Brain microvascular endothelial cell (primary cell): ENCODE data around the gene SH3GL3.

Source experiments
- DNase-seq: peaks from one replicate; pipeline ENCODE4 v3.0.0-alpha.2; 2020
- H3K27ac ChIP-seq: fragments of 250-450 bp; sonication (Bioruptor Pico); 2 replicates; pipeline ENCODE4 v1.5.1; 2020; ENCODE audit warnings: mild to moderate bottlenecking, moderate library complexity
- H3K27me3 ChIP-seq: fragments of 250-450 bp; sonication (Bioruptor Pico); replicated peaks from 2 replicates; pipeline ENCODE4 v1.5.1; 2020; ENCODE audit warnings: mild to moderate bottlenecking
- H3K36me3 ChIP-seq: fragments of 250-450 bp; sonication (Bioruptor Pico); replicated peaks from 2 replicates; pipeline ENCODE4 v1.5.1; 2020; ENCODE audit warnings: mild to moderate bottlenecking
- H3K4me3 ChIP-seq: 2 replicates; pipeline ENCODE4 v1.5.1; 2011; ENCODE audit warnings: low read depth, mild to moderate bottlenecking, control low read depth, low read length, moderate library complexity
- in situ Hi-C: cut with HindIII; loops from 2 replicates; pipeline ENCODE4 v1.10.0; 2017; ENCODE audit warnings: low sequenced_read_pairs, low pct_ligation_motif_present
- TF ChIP-seq, protein P1 (sequence below): IDR thresholded peaks from 2 replicates; pipeline ENCODE4 v1.5.1; 2011; ENCODE audit warnings: low read depth, mild to moderate bottlenecking, moderate library complexity, low read length, control low read depth, inconsistent platforms; ENCODE audit errors: missing control alignments

The SH3GL3 gene

DNA sequence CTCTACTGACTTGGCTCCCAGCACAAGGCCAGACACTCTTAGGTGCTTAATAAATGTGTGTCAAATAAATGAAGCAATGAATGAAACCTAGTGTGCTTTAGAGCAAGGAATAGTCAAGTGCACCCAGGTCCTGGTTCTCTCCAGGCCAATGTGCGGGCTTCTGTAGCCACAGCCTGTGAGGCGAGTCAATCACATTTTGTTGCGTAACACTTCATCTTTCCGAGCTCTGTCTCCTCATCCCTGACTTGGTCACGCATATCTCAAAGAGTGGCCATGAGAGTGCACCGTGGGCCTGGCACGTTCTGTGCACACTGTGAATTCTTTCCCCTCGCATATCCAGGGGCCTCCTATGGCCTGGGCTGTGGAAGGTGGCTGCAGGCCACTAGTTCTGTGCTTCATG, 11.4 kb upstream of the SH3GL3 start:
- Histone ChIP-seq H3K4me3 (no peak overlapping the region), H3K36me3 (no peaks in the 10 kb centered on the region), H3K27ac (no peak overlapping the region), H3K27me3 (no peaks in the 10 kb centered on the region)
- no peak for DNase-seq
- in situ Hi-C loops: no loop called here
- TF ChIP-seq, protein P1, sequence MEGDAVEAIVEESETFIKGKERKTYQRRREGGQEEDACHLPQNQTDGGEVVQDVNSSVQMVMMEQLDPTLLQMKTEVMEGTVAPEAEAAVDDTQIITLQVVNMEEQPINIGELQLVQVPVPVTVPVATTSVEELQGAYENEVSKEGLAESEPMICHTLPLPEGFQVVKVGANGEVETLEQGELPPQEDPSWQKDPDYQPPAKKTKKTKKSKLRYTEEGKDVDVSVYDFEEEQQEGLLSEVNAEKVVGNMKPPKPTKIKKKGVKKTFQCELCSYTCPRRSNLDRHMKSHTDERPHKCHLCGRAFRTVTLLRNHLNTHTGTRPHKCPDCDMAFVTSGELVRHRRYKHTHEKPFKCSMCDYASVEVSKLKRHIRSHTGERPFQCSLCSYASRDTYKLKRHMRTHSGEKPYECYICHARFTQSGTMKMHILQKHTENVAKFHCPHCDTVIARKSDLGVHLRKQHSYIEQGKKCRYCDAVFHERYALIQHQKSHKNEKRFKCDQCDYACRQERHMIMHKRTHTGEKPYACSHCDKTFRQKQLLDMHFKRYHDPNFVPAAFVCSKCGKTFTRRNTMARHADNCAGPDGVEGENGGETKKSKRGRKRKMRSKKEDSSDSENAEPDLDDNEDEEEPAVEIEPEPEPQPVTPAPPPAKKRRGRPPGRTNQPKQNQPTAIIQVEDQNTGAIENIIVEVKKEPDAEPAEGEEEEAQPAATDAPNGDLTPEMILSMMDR: no peak

DNA sequence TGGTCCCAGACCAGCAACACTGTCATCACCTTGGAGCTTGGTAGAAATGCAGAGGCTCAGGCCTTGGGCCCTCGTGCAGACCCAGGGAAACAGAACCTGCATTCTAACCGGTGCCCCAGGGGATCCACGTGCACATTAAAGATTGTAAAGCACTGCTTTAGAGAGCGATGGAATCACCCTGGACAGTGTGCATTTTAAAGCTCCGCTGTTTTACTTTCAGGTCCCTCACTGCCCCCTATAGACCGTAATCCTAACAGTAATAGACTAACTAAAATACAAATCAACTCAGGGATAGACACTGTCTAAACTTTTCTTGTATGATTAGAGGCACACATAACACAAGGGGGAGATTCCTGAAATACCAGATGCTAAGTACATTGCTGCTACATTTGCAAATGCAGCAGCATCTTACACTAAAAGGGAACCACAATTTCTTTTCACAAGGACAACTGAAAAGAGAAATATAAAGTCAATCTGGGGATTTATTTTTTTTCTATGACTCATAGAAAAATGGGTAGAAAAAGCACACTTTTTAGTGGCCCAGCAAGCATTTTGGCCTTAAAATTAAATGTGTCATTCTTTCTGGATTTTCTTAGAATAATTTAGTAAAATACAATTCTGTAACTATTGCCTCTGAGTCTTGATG, 10.5 kb upstream of the SH3GL3 start:
- H3K36me3 ChIP-seq: no peaks in the 10 kb centered on the region
- DNase-seq: peak; percentile 42
- no peak overlapping the region for H3K4me3 ChIP-seq
- no peak overlapping the region for H3K27ac ChIP-seq
- H3K27me3 ChIP-seq: no peaks in the 10 kb centered on the region
- TF ChIP-seq, protein P1: peak; percentile 69
- in situ Hi-C loops: no loop called here

DNA sequence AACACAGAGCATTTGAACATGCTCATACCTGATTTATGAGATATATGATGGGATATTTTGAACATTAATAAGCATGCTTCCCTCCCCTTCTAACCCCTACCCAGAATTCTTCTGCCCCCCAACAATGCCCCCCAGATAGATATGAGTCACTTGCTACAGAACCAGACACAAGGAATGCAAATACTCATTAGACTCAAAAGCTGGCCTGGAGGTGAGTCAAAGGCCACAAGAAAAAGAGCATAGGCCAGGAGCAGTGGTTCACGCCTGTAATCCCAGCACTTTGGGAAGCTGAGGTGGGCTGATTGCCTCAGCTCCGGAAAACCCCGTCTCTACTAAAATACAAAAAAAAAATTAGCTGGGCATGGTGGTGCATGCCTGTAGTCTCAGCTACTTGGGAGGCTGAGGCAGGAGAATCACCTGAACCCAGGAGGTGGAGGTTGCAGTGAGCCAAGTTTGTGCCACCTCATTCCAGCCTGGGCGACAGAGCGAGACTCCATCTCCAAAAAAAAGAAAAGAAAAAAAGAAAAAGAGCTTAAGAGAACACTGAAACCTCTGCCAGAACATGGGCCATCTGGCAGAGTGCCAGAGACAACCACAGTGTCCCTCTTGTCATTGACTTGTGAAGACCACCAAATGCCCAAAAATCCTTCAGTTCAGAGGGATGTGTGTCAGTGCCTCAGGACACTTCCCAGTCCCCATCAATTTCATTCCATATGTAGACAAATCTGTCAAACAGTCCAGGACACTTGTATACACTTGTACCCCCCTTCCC, 3.9 kb upstream of the SH3GL3 start:
- in situ Hi-C loops: no loop called here
- H3K27me3 ChIP-seq: peaks cover 6% of the 10 kb centered on the region
- no peak for DNase-seq
- H3K4me3 ChIP-seq: no peak overlapping the region
- no peak overlapping the region for H3K27ac ChIP-seq
- TF ChIP-seq, protein P1: no peak
- no peaks in the 10 kb centered on the region for H3K36me3 ChIP-seq

DNA sequence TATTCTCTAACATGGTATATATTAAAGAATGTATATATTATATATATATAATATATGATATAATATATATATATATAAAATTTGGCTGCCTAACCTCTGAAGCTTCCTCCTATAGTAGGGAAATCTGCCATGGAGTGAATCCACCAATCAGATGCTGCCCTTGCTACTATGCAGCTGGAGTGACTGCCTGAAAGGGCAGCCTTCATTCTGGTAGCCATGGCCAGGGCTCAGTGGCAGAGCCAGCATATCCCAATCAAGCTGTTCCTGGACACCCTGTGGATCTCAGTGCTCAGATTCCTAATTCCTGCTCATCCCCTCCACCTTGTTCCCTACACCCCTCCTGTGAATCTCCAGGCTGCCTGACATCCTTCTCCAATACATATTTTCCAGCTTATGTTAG, 2.2 kb upstream of the SH3GL3 start:
- TF ChIP-seq, protein P1: no peak
- no peak for DNase-seq
- Histone ChIP-seq H3K4me3 (no peak overlapping the region), H3K27me3 (peaks cover 11% of the 10 kb centered on the region), H3K36me3 (no peaks in the 10 kb centered on the region), H3K27ac (no peak overlapping the region)
- in situ Hi-C loops: no loop called here

DNA sequence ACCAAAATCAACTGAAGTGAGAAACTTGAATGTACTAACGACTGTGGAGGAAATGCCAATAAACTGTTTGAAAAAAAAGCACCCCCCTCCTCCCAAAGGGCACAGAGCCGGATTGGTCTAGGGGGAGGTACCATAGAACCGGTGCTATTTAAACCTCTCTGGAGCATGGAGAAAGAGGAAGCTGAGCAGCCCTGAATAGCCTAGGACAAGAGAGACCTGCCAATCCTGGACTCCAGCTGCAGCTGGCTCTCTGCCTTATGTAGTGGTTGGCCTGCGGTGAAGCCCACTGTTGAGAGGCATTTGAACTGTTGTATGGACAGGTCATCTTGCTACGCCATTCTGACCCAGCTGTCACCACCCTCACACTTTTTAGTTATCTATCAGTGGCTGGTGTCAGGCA, 1.5 kb upstream of the SH3GL3 start:
- H3K4me3 ChIP-seq: no peak overlapping the region
- H3K27me3 ChIP-seq: peaks cover 11% of the 10 kb centered on the region
- in situ Hi-C loops: no loop called here
- TF ChIP-seq, protein P1: no peak
- H3K27ac ChIP-seq: no peak overlapping the region
- no peak for DNase-seq
- no peaks in the 10 kb centered on the region for H3K36me3 ChIP-seq
